ENCODE measurements around the gene MYL5.
A peak's percentile ranks its signal among the peaks of the same experiment; 100 is the strongest.

The MYL5 gene

DNA sequence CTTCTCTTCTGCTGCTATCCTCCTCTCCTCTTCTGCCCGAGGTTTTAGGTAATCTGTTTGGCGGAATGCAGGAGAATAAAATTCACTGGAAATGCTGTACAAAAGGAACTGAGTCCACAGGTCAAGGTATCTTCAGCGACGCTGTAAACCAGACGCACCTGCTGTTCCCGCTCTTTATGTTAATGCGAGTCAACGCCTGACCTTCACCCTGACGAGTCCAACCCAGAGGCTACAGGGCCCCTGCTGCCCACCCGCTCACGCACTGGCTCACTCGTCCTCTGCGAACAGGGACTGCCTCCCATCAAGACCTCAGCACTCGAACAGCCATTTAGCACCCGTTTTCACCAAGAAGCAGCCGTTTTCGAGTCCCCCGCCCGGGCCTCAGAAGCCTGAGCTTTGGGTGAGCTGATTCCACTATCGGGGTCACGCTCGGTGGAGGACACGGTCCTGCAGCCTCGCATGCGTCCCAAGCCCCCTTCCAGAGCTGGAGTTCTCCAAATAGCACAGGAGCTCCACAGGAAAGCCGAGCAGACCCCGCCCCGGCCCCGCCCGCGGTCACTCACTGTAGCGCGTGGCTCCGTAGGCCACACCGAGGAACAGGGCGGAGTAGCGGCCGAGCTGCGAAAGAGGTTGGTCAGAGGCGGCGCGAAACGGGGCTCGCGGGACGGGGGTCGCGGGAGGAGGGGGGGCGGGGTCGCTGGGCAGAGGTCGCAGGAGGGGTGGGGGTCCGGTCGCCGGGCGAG is 822 bp upstream of the MYL5 start:
- H3K9me2 ChIP-seq (replicated peaks; ENCODE audit: insufficient read depth, low read length): no peaks in the 10 kb centered on the region
- H3F3A ChIP-seq (ENCODE audit: insufficient read depth): peaks cover 42% of the 10 kb centered on the region
- peak overlapping the region; percentile 61 for H3K27ac ChIP-seq (ENCODE audit: low read depth, low read length)
- no peak overlapping the region for H2AFZ ChIP-seq (ENCODE audit: low read depth, low read length, severe bottlenecking)
- no peaks in the 10 kb centered on the region for H3K36me3 ChIP-seq (ENCODE audit: low read length)
- H3K27me3 ChIP-seq (ENCODE audit: low read length): no peaks in the 10 kb centered on the region
- no peaks in the 10 kb centered on the region for H4K20me1 ChIP-seq (ENCODE audit: low read depth, low read length)
- TF ChIP-seq EZH2phosphoT487 (conservative IDR thresholded peaks at IDR 0.05; ENCODE audit: low read length): no peak
- TF ChIP-seq, protein P1, sequence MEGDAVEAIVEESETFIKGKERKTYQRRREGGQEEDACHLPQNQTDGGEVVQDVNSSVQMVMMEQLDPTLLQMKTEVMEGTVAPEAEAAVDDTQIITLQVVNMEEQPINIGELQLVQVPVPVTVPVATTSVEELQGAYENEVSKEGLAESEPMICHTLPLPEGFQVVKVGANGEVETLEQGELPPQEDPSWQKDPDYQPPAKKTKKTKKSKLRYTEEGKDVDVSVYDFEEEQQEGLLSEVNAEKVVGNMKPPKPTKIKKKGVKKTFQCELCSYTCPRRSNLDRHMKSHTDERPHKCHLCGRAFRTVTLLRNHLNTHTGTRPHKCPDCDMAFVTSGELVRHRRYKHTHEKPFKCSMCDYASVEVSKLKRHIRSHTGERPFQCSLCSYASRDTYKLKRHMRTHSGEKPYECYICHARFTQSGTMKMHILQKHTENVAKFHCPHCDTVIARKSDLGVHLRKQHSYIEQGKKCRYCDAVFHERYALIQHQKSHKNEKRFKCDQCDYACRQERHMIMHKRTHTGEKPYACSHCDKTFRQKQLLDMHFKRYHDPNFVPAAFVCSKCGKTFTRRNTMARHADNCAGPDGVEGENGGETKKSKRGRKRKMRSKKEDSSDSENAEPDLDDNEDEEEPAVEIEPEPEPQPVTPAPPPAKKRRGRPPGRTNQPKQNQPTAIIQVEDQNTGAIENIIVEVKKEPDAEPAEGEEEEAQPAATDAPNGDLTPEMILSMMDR (IDR thresholded peaks at IDR 0.05; ENCODE audit: insufficient read depth, low read length, poor library complexity, severe bottlenecking): no peak
- H3K9me3 ChIP-seq (ENCODE audit: insufficient read depth, low read length): no peaks in the 10 kb centered on the region
- peak overlapping the region; percentile 89 for H3K9ac ChIP-seq (ENCODE audit: low read length)
- peak overlapping the region; percentile 70 for H3K4me3 ChIP-seq (ENCODE audit: insufficient read depth, low read length, poor library complexity, severe bottlenecking)
- H3K4me2 ChIP-seq (ENCODE audit: low read depth, low read length, poor library complexity, severe bottlenecking): peak overlapping the region; percentile 66
- peaks cover 14% of the 10 kb centered on the region for H3K79me2 ChIP-seq (ENCODE audit: insufficient read depth, low read length)

DNA sequence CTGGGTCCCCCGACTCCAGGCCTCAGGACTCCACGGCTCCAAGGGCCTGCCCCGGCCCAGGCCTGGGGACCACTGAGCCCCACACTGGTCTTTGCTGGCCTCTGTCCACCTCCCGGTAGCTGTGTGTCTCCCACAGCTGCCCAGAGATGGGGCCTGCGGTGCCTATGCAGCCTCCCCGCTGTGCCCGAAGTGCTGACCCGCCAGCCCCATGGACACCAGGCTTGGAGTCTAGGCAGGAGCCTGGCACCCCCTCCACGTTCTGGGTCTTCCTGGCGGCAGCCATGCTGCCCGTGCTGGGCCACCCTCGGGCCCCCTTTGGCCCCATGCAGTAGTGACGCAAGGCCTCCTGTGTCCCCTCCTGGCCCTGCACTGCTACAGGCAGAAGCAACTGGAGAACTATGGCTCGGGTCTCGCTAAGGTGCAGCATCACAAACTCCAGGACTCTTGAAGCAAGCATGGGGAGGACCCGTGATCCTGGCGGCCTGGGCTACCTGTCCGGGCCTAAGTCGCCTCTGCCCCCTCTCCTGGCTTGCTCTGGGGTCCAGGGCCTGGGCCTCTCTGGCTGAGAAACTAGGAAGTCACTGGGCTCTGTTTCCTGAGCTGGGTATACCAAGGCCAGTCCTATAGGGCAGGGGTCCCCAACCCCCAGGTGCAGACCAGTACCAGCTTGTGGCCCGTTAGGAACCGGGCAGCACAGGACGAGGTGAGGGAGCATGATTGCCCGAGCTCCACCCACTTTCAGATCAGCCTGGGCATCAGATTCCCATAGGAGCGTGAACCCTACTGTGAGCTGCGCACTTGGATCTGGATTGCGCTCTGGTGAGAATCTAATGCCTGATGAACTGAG is 917 bp downstream of the MYL5 start:
- peaks cover 14% of the 10 kb centered on the region for H3K79me2 ChIP-seq (ENCODE audit: insufficient read depth, low read length)
- peak overlapping the region; percentile 69 for H3K4me2 ChIP-seq (ENCODE audit: low read depth, low read length, poor library complexity, severe bottlenecking)
- no peaks in the 10 kb centered on the region for H3K36me3 ChIP-seq (ENCODE audit: low read length)
- no peaks in the 10 kb centered on the region for H3K9me3 ChIP-seq (ENCODE audit: insufficient read depth, low read length)
- peak overlapping the region; percentile 98 for H3K27ac ChIP-seq (ENCODE audit: low read depth, low read length)
- H4K20me1 ChIP-seq (ENCODE audit: low read depth, low read length): no peaks in the 10 kb centered on the region
- peak overlapping the region; percentile 68 for H3K4me3 ChIP-seq (ENCODE audit: insufficient read depth, low read length, poor library complexity, severe bottlenecking)
- no peaks in the 10 kb centered on the region for H3K9me2 ChIP-seq (replicated peaks; ENCODE audit: insufficient read depth, low read length)
- H3K27me3 ChIP-seq (ENCODE audit: low read length): no peaks in the 10 kb centered on the region
- TF ChIP-seq, protein P1 (IDR thresholded peaks at IDR 0.05; ENCODE audit: insufficient read depth, low read length, poor library complexity, severe bottlenecking): no peak
- TF ChIP-seq EZH2phosphoT487 (conservative IDR thresholded peaks at IDR 0.05; ENCODE audit: low read length): no peak
- H3F3A ChIP-seq (ENCODE audit: insufficient read depth): peaks cover 43% of the 10 kb centered on the region
- H3K9ac ChIP-seq (ENCODE audit: low read length): peak overlapping the region; percentile 89
- no peak overlapping the region for H2AFZ ChIP-seq (ENCODE audit: low read depth, low read length, severe bottlenecking)

DNA sequence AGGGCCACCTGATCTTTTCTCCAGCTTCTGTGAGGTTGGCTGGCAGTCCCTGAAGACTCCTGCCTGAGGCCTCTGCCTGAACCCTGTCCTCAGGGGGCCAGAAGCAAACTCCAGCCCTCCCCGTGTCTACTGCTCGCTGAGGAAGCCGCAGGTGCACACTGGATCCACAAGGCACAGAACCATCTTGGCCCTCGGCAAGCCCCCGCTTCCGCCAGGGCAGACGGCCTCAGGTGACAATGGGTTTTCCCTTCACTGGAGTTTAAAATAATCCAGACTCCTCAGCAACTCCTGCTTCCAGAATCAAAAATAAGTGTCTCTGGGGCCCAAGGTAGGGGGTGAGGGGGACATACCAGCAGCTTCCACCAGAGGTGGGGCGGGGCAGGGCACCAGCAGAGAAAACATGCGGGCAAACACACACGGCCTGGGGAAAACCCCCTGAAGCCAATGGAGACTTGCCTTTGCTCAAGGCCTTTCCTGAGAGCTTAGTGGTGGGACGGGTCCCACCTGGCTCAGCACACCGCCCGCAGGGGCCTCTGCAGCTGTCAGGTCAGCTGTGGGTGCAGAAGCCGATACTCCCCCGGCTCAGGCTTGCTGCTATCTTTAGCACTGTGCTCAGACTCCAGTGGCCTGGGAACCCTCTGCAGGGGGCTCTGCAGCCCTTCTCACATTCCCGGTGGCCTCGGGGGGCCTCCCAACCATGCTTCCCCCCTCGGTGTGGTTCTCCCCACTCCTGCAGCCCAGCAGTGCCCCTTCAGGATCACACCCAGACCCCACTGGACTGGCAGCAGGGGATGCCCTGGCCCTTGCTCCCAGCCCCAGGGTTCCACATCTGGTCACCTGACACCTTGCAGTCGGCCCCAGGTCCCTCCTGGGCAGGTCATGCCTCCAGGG is 1.9 kb downstream of the MYL5 start:
- Histone ChIP-seq H3K9ac (ENCODE audit: low read length) (peak overlapping the region; percentile 89), H3K4me2 (ENCODE audit: low read depth, low read length, poor library complexity, severe bottlenecking) (peak overlapping the region; percentile 69), H3K79me2 (ENCODE audit: insufficient read depth, low read length) (peaks cover 14% of the 10 kb centered on the region), H4K20me1 (ENCODE audit: low read depth, low read length) (no peaks in the 10 kb centered on the region), H3K27me3 (ENCODE audit: low read length) (no peaks in the 10 kb centered on the region), H3K4me3 (ENCODE audit: insufficient read depth, low read length, poor library complexity, severe bottlenecking) (peak overlapping the region; percentile 68), H2AFZ (ENCODE audit: low read depth, low read length, severe bottlenecking) (no peak overlapping the region), H3K27ac (ENCODE audit: low read depth, low read length) (peak overlapping the region; percentile 98), H3K36me3 (ENCODE audit: low read length) (no peaks in the 10 kb centered on the region), H3F3A (ENCODE audit: insufficient read depth) (peaks cover 35% of the 10 kb centered on the region), H3K9me3 (ENCODE audit: insufficient read depth, low read length) (no peaks in the 10 kb centered on the region), H3K9me2 (replicated peaks; ENCODE audit: insufficient read depth, low read length) (no peaks in the 10 kb centered on the region)
- no peak for TF ChIP-seq EZH2phosphoT487 (conservative IDR thresholded peaks at IDR 0.05; ENCODE audit: low read length)
- TF ChIP-seq, protein P1 (IDR thresholded peaks at IDR 0.05; ENCODE audit: insufficient read depth, low read length, poor library complexity, severe bottlenecking): no peak
